PC-3 (cell line): Measurements from ENCODE around the gene NECAP2. TPM values are rescaled to one million over a fixed set of nuclear protein-coding genes. Genes with fewer than 3 reads are reported as not detected.

Experiments used
- ATAC-seq: fragments of 200-7000 bp; cut with Tn5 transposase; 2 replicates; pipeline ENCODE4 v1.9.1; 2020; ENCODE audit warnings: mild to moderate bottlenecking, moderate library complexity
- BruUV-seq: library from RNA; stranded (reverse); fragments of 400-500 nt; replicated peaks from 2 replicates; lab custom pipeline; 2021; lab: Mats Ljungman, UMichigan
- CTCF ChIA-PET: fragments of 300-600 bp; sonication (Branson Sonifier 250); formaldehyde crosslinking; loops from one replicate; lab custom pipeline; 2022; ENCODE audit warnings: antibody characterized with exemption; lab: Charles Lee
- POLR2A ChIA-PET: fragments of 300-600 bp; sonication (Branson Sonifier 250); formaldehyde crosslinking; loops from one replicate; lab custom pipeline; 2022; ENCODE audit warnings: antibody characterized with exemption; ENCODE audit not compliant: unreplicated experiment; lab: Charles Lee
- DNase-seq: peaks from one replicate; pipeline ENCODE4 v3.0.0-alpha.2; 2015
- H2AFZ ChIP-seq: fragments of 300-600 bp; sonication (generic); 2 replicates; pipeline ENCODE4 v1.6.0; 2016; ENCODE audit warnings: antibody characterized with exemption, low read length
- H3F3A ChIP-seq: fragments of 300-600 bp; sonication (generic); one replicate; pipeline ENCODE4 v1.6.0; 2017; ENCODE audit warnings: antibody characterized with exemption, low read length, control low read depth, mild to moderate bottlenecking; ENCODE audit not compliant: unreplicated experiment
- H3K27ac ChIP-seq: fragments of 300-600 bp; sonication (generic); 2 replicates; pipeline ENCODE4 v1.5.1; 2016; ENCODE audit warnings: mild to moderate bottlenecking, low read length
- H3K27me3 ChIP-seq: fragments of 300-600 bp; sonication (generic); 2 replicates; pipeline ENCODE4 v1.6.1; 2016; ENCODE audit warnings: low read length, mixed read lengths
- H3K36me3 ChIP-seq: fragments of 300-600 bp; sonication (generic); 2 replicates; pipeline ENCODE4 v1.6.1; 2016; ENCODE audit warnings: low read depth, mixed run types, low read length, mixed read lengths
- H3K4me1 ChIP-seq: fragments of 300-600 bp; sonication (generic); 2 replicates; pipeline ENCODE4 v1.5.1; 2016; ENCODE audit warnings: low read length; ENCODE audit not compliant: insufficient read depth
- H3K4me2 ChIP-seq: fragments of 300-600 bp; sonication (generic); 2 replicates; pipeline ENCODE4 v1.6.0; 2016; ENCODE audit warnings: low read length
- H3K4me3 ChIP-seq: fragments of 300-600 bp; sonication (generic); 2 replicates; pipeline ENCODE4 v1.5.1; 2016; ENCODE audit warnings: mild to moderate bottlenecking, low read length, mixed read lengths
- H3K79me2 ChIP-seq: fragments of 300-600 bp; sonication (generic); 2 replicates; pipeline ENCODE4 v1.6.1; 2017; ENCODE audit warnings: low read length, mixed read lengths
- H3K9ac ChIP-seq: fragments of 300-600 bp; sonication (generic); 2 replicates; pipeline ENCODE4 v1.6.0; 2016; ENCODE audit warnings: mild to moderate bottlenecking, low read length
- H3K9me2 ChIP-seq: fragments of 300-600 bp; sonication (generic); replicated peaks from 2 replicates; pipeline ENCODE4 v1.6.1; 2016; ENCODE audit warnings: mixed run types, low read length, mixed read lengths
- H3K9me3 ChIP-seq: fragments of 300-600 bp; sonication (generic); 2 replicates; pipeline ENCODE4 v1.6.1; 2016; ENCODE audit warnings: low read length, mixed read lengths
- H4K20me1 ChIP-seq: fragments of 300-600 bp; sonication (generic); 2 replicates; pipeline ENCODE4 v1.6.1; 2016; ENCODE audit warnings: low read length, mixed read lengths
- CTCF ChIP-seq: fragments of 300-600 bp; sonication (generic); conservative IDR thresholded peaks from 2 replicates; pipeline ENCODE4 v1.5.1; 2017; ENCODE audit warnings: antibody characterized with exemption, low read depth, mild to moderate bottlenecking, low read length
- EZH2 ChIP-seq: fragments of 300-600 bp; sonication (generic); IDR thresholded peaks from one replicate; pipeline ENCODE4 v1.6.1; 2017; ENCODE audit warnings: antibody characterized with exemption, mild to moderate bottlenecking, low read length; ENCODE audit not compliant: unreplicated experiment
- EZH2phosphoT487 ChIP-seq: fragments of 300-600 bp; sonication (generic); IDR thresholded peaks from 2 replicates; pipeline ENCODE4 v1.6.1; 2018; ENCODE audit warnings: mild to moderate bottlenecking, antibody characterized with exemption, low read length, borderline replicate concordance
- intact Hi-C: fragments of 100-400 bp; cut with micrococcal nuclease; formaldehyde crosslinking; loops from 2 replicates; pipeline ENCODE4 v1.9.0; 2023
- total RNA-seq: library from RNA; depleted of rRNA; stranded (reverse); fragments of >200 nt; gene quantifications from 2 replicates; pipeline ENCODE4 v1.2.3, GENCODE V29; 2014

The NECAP2 gene
- total RNA-seq, 1 experiment from 2014 or later = 65.0 TPM

DNA sequence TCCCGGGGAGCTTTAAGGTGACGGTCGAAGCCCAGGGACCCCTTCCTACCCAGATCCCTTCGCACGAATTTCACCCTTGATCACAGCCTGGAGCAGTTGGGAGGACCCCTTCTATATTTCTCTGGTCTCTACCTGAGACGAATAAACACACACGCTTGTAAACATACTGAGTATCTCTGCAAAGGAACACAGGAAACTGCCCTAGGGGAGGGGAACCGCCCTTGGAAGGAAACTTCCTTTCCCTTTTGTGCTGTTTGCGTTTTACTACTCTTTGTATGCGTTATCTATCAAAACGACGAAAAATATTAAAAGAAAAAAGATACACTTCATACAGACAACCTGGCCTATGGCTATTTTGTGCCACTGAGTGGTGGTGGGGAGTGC, 750 bp downstream of the NECAP2 start:
- H3K27ac ChIP-seq = no peak overlapping the region
- no peaks in the 10 kb centered on the region for H4K20me1 ChIP-seq
- intact Hi-C loops = loop anchor here (5.0 kb wide), 2 partner anchors 74 to 166 kb away; partner anchors contain the start of gene SZRD1
- H3K79me2 ChIP-seq = peaks cover 32% of the 10 kb centered on the region
- CTCF ChIA-PET = no interaction called here
- peak overlapping the region; percentile 90 for H3K4me3 ChIP-seq
- H3K9ac ChIP-seq = peak overlapping the region; percentile 87
- H3K4me1 ChIP-seq = peaks cover 3% of the 10 kb centered on the region
- no peaks in the 10 kb centered on the region for H3K9me3 ChIP-seq
- no peaks in the 10 kb centered on the region for H3K9me2 ChIP-seq
- ATAC-seq (peak; percentile 46), DNase-seq (peak; percentile 39)
- H3F3A ChIP-seq = no peaks in the 10 kb centered on the region
- no TSS peak for BruUV-seq
- no peak for TF ChIP-seq EZH2
- no peak for TF ChIP-seq EZH2phosphoT487
- TF ChIP-seq CTCF = no peak
- peak overlapping the region; percentile 89 for H3K4me2 ChIP-seq
- H3K36me3 ChIP-seq = peaks cover 4% of the 10 kb centered on the region; the same call in 1 of the 2 replicates
- H2AFZ ChIP-seq = peak overlapping the region; percentile 93
- H3K27me3 ChIP-seq = no peaks in the 10 kb centered on the region
- POLR2A ChIA-PET = no interaction called here

GRCh38 chr1:16442265-16442664, 1.7 kb downstream of the NECAP2 start:
- BruUV-seq = no TSS peak

More at GRCh38 chr1:16442265-16442664, 1.7 kb downstream of the NECAP2 start:
- ATAC-seq = no peak
- no peaks in the 10 kb centered on the region for H3K9me3 ChIP-seq
- H3K79me2 ChIP-seq = peaks cover 32% of the 10 kb centered on the region
- intact Hi-C loops = loop anchor here (5.0 kb wide), 2 partner anchors 75 to 165 kb away; partner anchors contain the start of gene SZRD1
- H3K27me3 ChIP-seq = no peaks in the 10 kb centered on the region
- no peaks in the 10 kb centered on the region for H3K9me2 ChIP-seq
- H3K9ac ChIP-seq = no peak overlapping the region
- no peak overlapping the region; the same call in 1 of the 2 replicates for H3K4me2 ChIP-seq
- CTCF ChIA-PET = no interaction called here
- H3K36me3 ChIP-seq = peaks cover 4% of the 10 kb centered on the region; the same call in 1 of the 2 replicates
- H4K20me1 ChIP-seq = no peaks in the 10 kb centered on the region
- DNase-seq = no peak
- no peak overlapping the region for H3K27ac ChIP-seq
- POLR2A ChIA-PET = no interaction called here
- H3K4me3 ChIP-seq = no peak overlapping the region
- no peak overlapping the region for H2AFZ ChIP-seq
- TF ChIP-seq CTCF (no peak), EZH2phosphoT487 (no peak), EZH2 (no peak)
- H3K4me1 ChIP-seq = peaks cover 3% of the 10 kb centered on the region
- H3F3A ChIP-seq = no peaks in the 10 kb centered on the region
